HFFc6 (cell line): ENCODE results near the gene DNAJC22. TPM values are rescaled to one million over a fixed set of nuclear protein-coding genes. Genes with fewer than 3 reads are reported as not detected.

Experiments
- DNase-seq: peaks from one replicate; pipeline ENCODE4 v3.0.0-alpha.2; 2018
- H3K27ac Mint-ChIP-seq: 2 replicates; pipeline ENCODE4 v1.8.0; 2020; ENCODE audit warnings: mild to moderate bottlenecking, mixed read lengths
- H3K27me3 Mint-ChIP-seq: 2 replicates; pipeline ENCODE4 v1.8.0; 2021; ENCODE audit warnings: mild to moderate bottlenecking, moderate library complexity, mixed read lengths; ENCODE audit not compliant: insufficient read depth
- H3K36me3 Mint-ChIP-seq: 2 replicates; pipeline ENCODE4 v1.8.0; 2021; ENCODE audit warnings: low read depth, mixed read lengths
- H3K4me1 Mint-ChIP-seq: 2 replicates; pipeline ENCODE4 v1.8.0; 2020; ENCODE audit warnings: low read depth, mixed read lengths
- H3K4me3 Mint-ChIP-seq: 2 replicates; pipeline ENCODE4 v1.8.0; 2020; ENCODE audit warnings: mild to moderate bottlenecking, moderate library complexity, mixed read lengths
- H3K9me3 Mint-ChIP-seq: 2 replicates; pipeline ENCODE4 v1.8.0; 2020; ENCODE audit warnings: mild to moderate bottlenecking, mixed read lengths
- CTCF ChIP-seq: fragments of 200-600 bp; sonication (generic); IDR thresholded peaks from 2 replicates; pipeline ENCODE4 v1.5.0; 2021; ENCODE audit warnings: antibody characterized with exemption, mild to moderate bottlenecking
- total RNA-seq, 6 experiments: library from RNA; stranded (reverse); fragmentation: NEBNext Ultra II Directional; extraction: Animal tissue kit (Norgen Biotek cat#: 25700); gene quantifications; 2 replicates in 1 of 6; 3 replicates in 5 of 6; pipeline ENCODE4 v1.2.3, GENCODE V29; 2021

Gene DNAJC22
- total RNA-seq, 6 experiments from 2014 or later: 0.38 to 4.1 (median 2.6) TPM

- peaks cover 36% of the 10 kb centered on the region for H3K27me3 Mint-ChIP-seq
- peaks cover 13% of the 10 kb centered on the region for H3K4me1 Mint-ChIP-seq
- DNase-seq: peak; percentile 40
- H3K4me3 Mint-ChIP-seq: peak within 1 kb of the TSS; percentile 80
- H3K27ac Mint-ChIP-seq: no peak within 1 kb of the TSS
- no peaks in the 10 kb centered on the region for H3K9me3 Mint-ChIP-seq
- no peaks in the 10 kb centered on the region for H3K36me3 Mint-ChIP-seq
- TF ChIP-seq CTCF: peak; percentile 99
These were observed 9.8 kb upstream of the DNAJC22 start, which contains the start of gene C1QL4 for GRCh38 chr12:49336645-49337584. Gene C1QL4 (minus strand): TSS chr12:49337188. CDS start chr12:49336477, 711 bp downstream.

GRCh38 chr12:49338830-49339463, 7.7 kb upstream of the DNAJC22 start:
- Mint-ChIP-seq H3K4me1 (peaks cover 24% of the 10 kb centered on the region), H3K36me3 (no peaks in the 10 kb centered on the region), H3K27me3 (peaks cover 40% of the 10 kb centered on the region), H3K4me3 (no peak overlapping the region), H3K27ac (no peak overlapping the region), H3K9me3 (no peaks in the 10 kb centered on the region)
- TF ChIP-seq CTCF: no peak
- DNase-seq: no peak

GRCh38 chr12:49339464-49339861, 7.2 kb upstream of the DNAJC22 start:
- TF ChIP-seq CTCF: no peak
- Mint-ChIP-seq H3K27ac (no peak overlapping the region), H3K9me3 (no peaks in the 10 kb centered on the region), H3K27me3 (peaks cover 45% of the 10 kb centered on the region), H3K36me3 (no peaks in the 10 kb centered on the region), H3K4me1 (peaks cover 24% of the 10 kb centered on the region), H3K4me3 (no peak overlapping the region)
- DNase-seq: no peak

GRCh38 chr12:49340095-49340870, 6.4 kb upstream of the DNAJC22 start:
- Mint-ChIP-seq H3K4me1 (peaks cover 24% of the 10 kb centered on the region), H3K9me3 (no peaks in the 10 kb centered on the region), H3K4me3 (no peak overlapping the region), H3K36me3 (no peaks in the 10 kb centered on the region), H3K27ac (no peak overlapping the region), H3K27me3 (peaks cover 45% of the 10 kb centered on the region)
- TF ChIP-seq CTCF: no peak
- DNase-seq: no peak

GRCh38 chr12:49340971-49341776, 5.5 kb upstream of the DNAJC22 start:
- DNase-seq: no peak
- Mint-ChIP-seq H3K36me3 (no peaks in the 10 kb centered on the region), H3K4me1 (peaks cover 28% of the 10 kb centered on the region), H3K27me3 (peaks cover 38% of the 10 kb centered on the region), H3K9me3 (no peaks in the 10 kb centered on the region), H3K27ac (no peak overlapping the region), H3K4me3 (no peak overlapping the region)
- TF ChIP-seq CTCF: no peak
